ENCODE data around the gene RCSD1.

- TF ChIP-seq POLR2A (IDR thresholded peaks at IDR 0.05; ENCODE audit: extremely low read depth, insufficient read length) (no peak), CTCF (IDR thresholded peaks at IDR 0.05; ENCODE audit: low read depth, low read length) (no peak), MAX (IDR thresholded peaks at IDR 0.05; ENCODE audit: low read depth, low read length) (no peak)
These were observed 87.3 kb downstream of the RCSD1 start for GRCh38 chr1:167717351-167717750.

All from NB4 (cell line).